GM12878 (cell line): ENCODE measurements around the gene TEX2.

Experiments
- EP300 ChIP-seq, 2 experiments: fragments of 150-350 bp in 1 of 2; IDR thresholded peaks; 2 replicates each; pipeline ENCODE4 v1.6.1; 2011 to 2012; ENCODE audit warnings: low read depth in 2 of 2, low read length in 2 of 2, borderline replicate concordance in 1 of 2, improper control_type of control experiment in 1 of 2, inconsistent platforms in 1 of 2; ENCODE audit not compliant: control insufficient read depth in 1 of 2
- EZH2 ChIP-seq: IDR thresholded peaks from 2 replicates; pipeline ENCODE4 v1.6.1; 2012; ENCODE audit warnings: low read depth, mild to moderate bottlenecking, control low read depth, inconsistent platforms, low read length, borderline replicate concordance; ENCODE audit not compliant: control insufficient read depth
- HCFC1 ChIP-seq: fragments of 150-350 bp; IDR thresholded peaks from 2 replicates; pipeline ENCODE4 v1.6.1; 2014; ENCODE audit warnings: low read length
- POLR2A ChIP-seq: IDR thresholded peaks from 2 replicates; pipeline ENCODE4 v1.6.1; 2011; ENCODE audit warnings: low read depth, mild to moderate bottlenecking, low read length
- POLR2AphosphoS2 ChIP-seq: IDR thresholded peaks from 2 replicates; pipeline ENCODE4 v1.6.1; 2011; ENCODE audit warnings: low read depth, mild to moderate bottlenecking, low read length, improper control_type of control experiment, moderate library complexity
- SKIL ChIP-seq: fragments of 450-650 bp; IDR thresholded peaks from 2 replicates; pipeline ENCODE4 v1.6.1; 2017; ENCODE audit warnings: mild to moderate bottlenecking, low read depth, inconsistent platforms; ENCODE audit not compliant: poor library complexity, severe bottlenecking
- TF ChIP-seq, protein P1 (sequence below): fragments of 450-650 bp; IDR thresholded peaks from 2 replicates; pipeline ENCODE4 v1.6.1; 2016; ENCODE audit warnings: mild to moderate bottlenecking, moderate library complexity, borderline replicate concordance
- TF ChIP-seq, protein P2 (sequence below), 3 experiments: IDR thresholded peaks in 2 of 3; conservative IDR thresholded peaks in 1 of 3; 2 replicates each; pipeline ENCODE4 v1.5.1; 2011; ENCODE audit warnings: low read depth in 3 of 3, low read length in 3 of 3, mild to moderate bottlenecking in 3 of 3, control low read depth in 2 of 3, moderate library complexity in 2 of 3, inconsistent platforms in 1 of 3, mixed read lengths in 1 of 3; ENCODE audit not compliant: control insufficient read depth in 2 of 3, insufficient read depth in 1 of 3; ENCODE audit errors: extremely low read depth in 1 of 3

GRCh38 chr17:64244165-64244564 lies 18.9 kb downstream of the TEX2 start:
- no peak for TF ChIP-seq EZH2
- TF ChIP-seq, protein P1, sequence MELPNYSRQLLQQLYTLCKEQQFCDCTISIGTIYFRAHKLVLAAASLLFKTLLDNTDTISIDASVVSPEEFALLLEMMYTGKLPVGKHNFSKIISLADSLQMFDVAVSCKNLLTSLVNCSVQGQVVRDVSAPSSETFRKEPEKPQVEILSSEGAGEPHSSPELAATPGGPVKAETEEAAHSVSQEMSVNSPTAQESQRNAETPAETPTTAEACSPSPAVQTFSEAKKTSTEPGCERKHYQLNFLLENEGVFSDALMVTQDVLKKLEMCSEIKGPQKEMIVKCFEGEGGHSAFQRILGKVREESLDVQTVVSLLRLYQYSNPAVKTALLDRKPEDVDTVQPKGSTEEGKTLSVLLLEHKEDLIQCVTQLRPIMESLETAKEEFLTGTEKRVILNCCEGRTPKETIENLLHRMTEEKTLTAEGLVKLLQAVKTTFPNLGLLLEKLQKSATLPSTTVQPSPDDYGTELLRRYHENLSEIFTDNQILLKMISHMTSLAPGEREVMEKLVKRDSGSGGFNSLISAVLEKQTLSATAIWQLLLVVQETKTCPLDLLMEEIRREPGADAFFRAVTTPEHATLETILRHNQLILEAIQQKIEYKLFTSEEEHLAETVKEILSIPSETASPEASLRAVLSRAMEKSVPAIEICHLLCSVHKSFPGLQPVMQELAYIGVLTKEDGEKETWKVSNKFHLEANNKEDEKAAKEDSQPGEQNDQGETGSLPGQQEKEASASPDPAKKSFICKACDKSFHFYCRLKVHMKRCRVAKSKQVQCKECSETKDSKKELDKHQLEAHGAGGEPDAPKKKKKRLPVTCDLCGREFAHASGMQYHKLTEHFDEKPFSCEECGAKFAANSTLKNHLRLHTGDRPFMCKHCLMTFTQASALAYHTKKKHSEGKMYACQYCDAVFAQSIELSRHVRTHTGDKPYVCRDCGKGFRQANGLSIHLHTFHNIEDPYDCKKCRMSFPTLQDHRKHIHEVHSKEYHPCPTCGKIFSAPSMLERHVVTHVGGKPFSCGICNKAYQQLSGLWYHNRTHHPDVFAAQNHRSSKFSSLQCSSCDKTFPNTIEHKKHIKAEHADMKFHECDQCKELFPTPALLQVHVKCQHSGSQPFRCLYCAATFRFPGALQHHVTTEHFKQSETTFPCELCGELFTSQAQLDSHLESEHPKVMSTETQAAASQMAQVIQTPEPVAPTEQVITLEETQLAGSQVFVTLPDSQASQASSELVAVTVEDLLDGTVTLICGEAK = no peak
- no peak for TF ChIP-seq POLR2A
- TF ChIP-seq SKIL = no peak
- no peak for TF ChIP-seq POLR2AphosphoS2
- TF ChIP-seq HCFC1 = no peak
- TF ChIP-seq, protein P2, sequence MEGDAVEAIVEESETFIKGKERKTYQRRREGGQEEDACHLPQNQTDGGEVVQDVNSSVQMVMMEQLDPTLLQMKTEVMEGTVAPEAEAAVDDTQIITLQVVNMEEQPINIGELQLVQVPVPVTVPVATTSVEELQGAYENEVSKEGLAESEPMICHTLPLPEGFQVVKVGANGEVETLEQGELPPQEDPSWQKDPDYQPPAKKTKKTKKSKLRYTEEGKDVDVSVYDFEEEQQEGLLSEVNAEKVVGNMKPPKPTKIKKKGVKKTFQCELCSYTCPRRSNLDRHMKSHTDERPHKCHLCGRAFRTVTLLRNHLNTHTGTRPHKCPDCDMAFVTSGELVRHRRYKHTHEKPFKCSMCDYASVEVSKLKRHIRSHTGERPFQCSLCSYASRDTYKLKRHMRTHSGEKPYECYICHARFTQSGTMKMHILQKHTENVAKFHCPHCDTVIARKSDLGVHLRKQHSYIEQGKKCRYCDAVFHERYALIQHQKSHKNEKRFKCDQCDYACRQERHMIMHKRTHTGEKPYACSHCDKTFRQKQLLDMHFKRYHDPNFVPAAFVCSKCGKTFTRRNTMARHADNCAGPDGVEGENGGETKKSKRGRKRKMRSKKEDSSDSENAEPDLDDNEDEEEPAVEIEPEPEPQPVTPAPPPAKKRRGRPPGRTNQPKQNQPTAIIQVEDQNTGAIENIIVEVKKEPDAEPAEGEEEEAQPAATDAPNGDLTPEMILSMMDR (IDR thresholded peaks at IDR 0.05 in 2 of 3, conservative IDR thresholded peaks at IDR 0.05 in 1 of 3; ENCODE audit: control insufficient read depth in 2 of 3, extremely low read depth in 1 of 3, insufficient read depth in 1 of 3, low read depth in 3 of 3, low read length in 3 of 3) = no peak
- no peak for TF ChIP-seq EP300 (IDR thresholded peaks at IDR 0.05; ENCODE audit: borderline replicate concordance in 1 of 2, control insufficient read depth in 1 of 2, low read depth in 2 of 2, low read length in 2 of 2)
